ENCODE measurements around the gene MRPL21. TPM values are rescaled to one million over a fixed set of nuclear protein-coding genes. Genes with fewer than 3 reads are reported as not detected.

MRPL21 gene
- total RNA-seq, 1 donor from 2014 or later = 53.2 TPM

GRCh38 chr11:68843703-68844312, 59.8 kb downstream of the MRPL21 start:
- no peaks in the 10 kb centered on the region for H3K36me3 ChIP-seq (ENCODE audit: control insufficient read depth in 3 of 3, insufficient read depth in 3 of 3, low read length in 3 of 3)
- H3K27me3 ChIP-seq (ENCODE audit: control insufficient read depth in 3 of 3, insufficient read depth in 3 of 3, low read length in 3 of 3) = no peaks in the 10 kb centered on the region
- peak overlapping the region; percentile 63 to 70 (median 67) for H3K4me3 ChIP-seq (ENCODE audit: low read length in 3 of 3)
- no peaks in the 10 kb centered on the region for H3K9me3 ChIP-seq (ENCODE audit: control insufficient read depth in 3 of 3, low read length in 3 of 3)
- H3K9ac ChIP-seq (ENCODE audit: low read depth in 1 of 3, low read length in 3 of 3) = peak overlapping the region in 1 of 3 donors; percentile 25
- H3K4me1 ChIP-seq (ENCODE audit: control insufficient read depth in 3 of 3, insufficient read depth in 3 of 3, low read length in 3 of 3) = peaks cover 28 to 38% (median 32%) of the 10 kb centered on the region in 3 donors
- no peak overlapping the region for H3K27ac ChIP-seq (ENCODE audit: low read depth, low read length)

DNA sequence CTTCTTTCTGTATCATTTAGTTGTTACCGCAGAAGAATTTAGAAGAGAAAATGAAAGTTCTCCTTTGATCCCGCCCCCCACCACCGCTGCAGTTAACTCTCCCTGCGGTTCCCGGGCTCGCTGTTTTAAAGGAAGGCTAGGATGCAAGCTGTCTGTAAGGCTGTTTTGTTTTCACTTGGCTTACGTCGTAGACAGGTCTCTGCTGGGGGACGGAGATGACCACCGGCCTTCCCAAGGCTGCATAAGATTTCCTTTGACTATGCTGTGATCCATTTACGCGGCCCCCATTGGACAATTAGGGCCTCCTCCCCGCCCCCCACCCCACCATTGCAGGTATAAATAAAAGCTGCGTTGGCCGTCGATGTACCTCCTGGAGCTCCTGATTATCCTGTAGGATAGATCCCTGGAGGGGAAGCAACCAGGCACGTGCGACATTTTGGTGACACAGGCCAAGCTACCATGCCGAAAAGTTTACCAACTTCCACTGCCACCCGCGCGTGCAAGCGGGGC, 60.5 kb downstream of the MRPL21 start:
- H3K27ac ChIP-seq (ENCODE audit: low read depth, low read length) = no peak overlapping the region

DNA sequence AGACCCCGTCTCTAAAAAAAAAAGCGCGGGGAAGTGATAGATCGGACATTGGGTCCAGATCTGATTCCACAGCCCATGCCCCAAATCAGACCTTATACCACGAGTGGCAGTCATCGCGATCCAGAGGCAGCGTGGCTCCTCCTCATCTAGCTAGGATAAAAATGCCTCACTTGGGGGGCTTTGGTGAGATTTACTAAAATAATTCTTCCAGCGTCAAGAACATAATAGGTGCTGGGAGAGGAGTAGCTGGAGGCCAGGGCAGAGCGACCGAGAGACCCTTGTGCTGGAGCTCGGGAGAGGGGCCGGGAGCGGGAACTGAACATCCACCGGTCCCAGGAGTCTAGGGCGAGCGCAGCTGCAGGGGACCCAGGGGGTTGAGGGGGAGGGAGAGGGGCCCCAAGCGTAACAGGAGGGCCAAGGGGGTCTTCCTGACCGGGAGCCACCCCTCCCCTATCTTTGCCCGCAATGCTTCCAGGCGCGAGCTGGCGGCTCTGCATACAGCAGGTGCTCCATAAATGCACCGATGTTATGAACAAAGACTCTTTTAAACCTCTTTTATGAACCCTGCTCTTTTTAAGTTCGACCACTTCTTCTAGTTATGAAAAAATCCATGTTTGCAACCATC, 61.1 kb downstream of the MRPL21 start:
- Histone ChIP-seq H3K36me3 (ENCODE audit: control insufficient read depth in 3 of 3, insufficient read depth in 3 of 3, low read length in 3 of 3) (no peaks in the 10 kb centered on the region), H3K27me3 (ENCODE audit: control insufficient read depth in 3 of 3, insufficient read depth in 3 of 3, low read length in 3 of 3) (no peaks in the 10 kb centered on the region), H3K9ac (ENCODE audit: low read depth in 1 of 3, low read length in 3 of 3) (peak overlapping the region in 1 of 3 donors; percentile 25), H3K4me3 (ENCODE audit: low read length in 3 of 3) (peak overlapping the region; percentile 61 to 73 (median 70)), H3K27ac (ENCODE audit: low read depth, low read length) (no peak overlapping the region), H3K4me1 (ENCODE audit: control insufficient read depth in 3 of 3, insufficient read depth in 3 of 3, low read length in 3 of 3) (peaks cover 38 to 50% (median 45%) of the 10 kb centered on the region in 3 donors), H3K9me3 (ENCODE audit: control insufficient read depth in 3 of 3, low read length in 3 of 3) (no peaks in the 10 kb centered on the region)

More for the DNA sequence above, 60.5 kb downstream of the MRPL21 start:
- Histone ChIP-seq H3K27me3 (ENCODE audit: control insufficient read depth in 3 of 3, insufficient read depth in 3 of 3, low read length in 3 of 3) (no peaks in the 10 kb centered on the region), H3K9ac (ENCODE audit: low read depth in 1 of 3, low read length in 3 of 3) (peak overlapping the region in 1 of 3 donors; percentile 25), H3K4me3 (ENCODE audit: low read length in 3 of 3) (peak overlapping the region; percentile 61 to 73 (median 70)), H3K4me1 (ENCODE audit: control insufficient read depth in 3 of 3, insufficient read depth in 3 of 3, low read length in 3 of 3) (peaks cover 33 to 45% (median 39%) of the 10 kb centered on the region in 3 donors), H3K36me3 (ENCODE audit: control insufficient read depth in 3 of 3, insufficient read depth in 3 of 3, low read length in 3 of 3) (no peaks in the 10 kb centered on the region), H3K9me3 (ENCODE audit: control insufficient read depth in 3 of 3, low read length in 3 of 3) (no peaks in the 10 kb centered on the region)

- Histone ChIP-seq H3K9ac (ENCODE audit: low read depth in 1 of 3, low read length in 3 of 3) (peak within 1 kb of the TSS; percentile 20 to 81 (median 67)), H3K4me1 (ENCODE audit: control insufficient read depth in 3 of 3, insufficient read depth in 3 of 3, low read length in 3 of 3) (peaks cover 41 to 56% (median 51%) of the 10 kb centered on the region in 3 donors), H3K27ac (ENCODE audit: low read depth, low read length) (peak within 1 kb of the TSS; percentile 84), H3K27me3 (ENCODE audit: control insufficient read depth in 3 of 3, insufficient read depth in 3 of 3, low read length in 3 of 3) (no peaks in the 10 kb centered on the region), H3K9me3 (ENCODE audit: control insufficient read depth in 3 of 3, low read length in 3 of 3) (no peaks in the 10 kb centered on the region), H3K4me3 (ENCODE audit: low read length in 3 of 3) (peak within 1 kb of the TSS; percentile 78 to 83 (median 81)), H3K36me3 (ENCODE audit: control insufficient read depth in 3 of 3, insufficient read depth in 3 of 3, low read length in 3 of 3) (no peaks in the 10 kb centered on the region)
These were observed 61.8 kb downstream of the MRPL21 start, which contains the start of gene CPT1A for GRCh38 chr11:68841718-68842426. TSS of gene CPT1A (minus strand) at chr11:68841916. CDS start at chr11:68815474, 26,442 bp downstream.

Other genes starting within 250 kb of the MRPL21 start
- gene GAL, start 219.3 kb downstream of the MRPL21 start, total RNA-seq = 1.0 TPM
- gene TESMIN, start 152.3 kb downstream of the MRPL21 start, total RNA-seq = not detected
- 11.5 TPM for gene CPT1A, start 61.9 kb downstream of the MRPL21 start, total RNA-seq
- gene IGHMBP2, start 59 bp upstream of the MRPL21 start, total RNA-seq = 11.0 TPM
- not detected for gene MRGPRD, start 77.2 kb upstream of the MRPL21 start, total RNA-seq
- 16.7 TPM for gene MRGPRF, start 109.4 kb upstream of the MRPL21 start, total RNA-seq
- gene TPCN2, start 145.1 kb upstream of the MRPL21 start, total RNA-seq = 6.8 TPM